Skeletal muscle tissue (tissue), 4 donors: ENCODE measurements around the gene CHCHD6. TPM values are rescaled to one million over a fixed set of nuclear protein-coding genes. Genes with fewer than 3 reads are reported as not detected.

Source experiments
- H3K27ac ChIP-seq: one replicate; pipeline ENCODE4 v1.7.0; 2013; ENCODE audit warnings: mild to moderate bottlenecking, low read depth, low read length, inconsistent platforms
- H3K27me3 ChIP-seq, 3 donors: one replicate each; pipeline ENCODE4 v1.7.0; 2013; ENCODE audit warnings: low read length in 3 of 3; ENCODE audit not compliant: control insufficient read depth in 3 of 3, insufficient read depth in 3 of 3
- H3K36me3 ChIP-seq, 3 donors: one replicate each; pipeline ENCODE4 v1.7.0; 2013; ENCODE audit warnings: low read length in 3 of 3; ENCODE audit not compliant: control insufficient read depth in 3 of 3, insufficient read depth in 3 of 3
- H3K4me1 ChIP-seq, 3 donors: one replicate each; pipeline ENCODE4 v1.7.0; 2013; ENCODE audit warnings: low read length in 3 of 3, mild to moderate bottlenecking in 3 of 3; ENCODE audit not compliant: control insufficient read depth in 3 of 3, insufficient read depth in 3 of 3
- H3K4me3 ChIP-seq, 3 donors: one replicate each; pipeline ENCODE4 v1.7.0; 2013; ENCODE audit warnings: low read length in 3 of 3
- H3K9ac ChIP-seq, 3 donors: one replicate each; pipeline ENCODE4 v1.7.0; 2013; ENCODE audit warnings: low read length in 3 of 3, mild to moderate bottlenecking in 3 of 3, moderate library complexity in 2 of 3, low read depth in 1 of 3
- H3K9me3 ChIP-seq, 3 donors: one replicate each; pipeline ENCODE4 v1.7.0; 2013; ENCODE audit warnings: low read length in 3 of 3; ENCODE audit not compliant: control insufficient read depth in 3 of 3
- total RNA-seq: library from RNA; depleted of rRNA; stranded (reverse); fragments of >200 nt; gene quantifications from one replicate; pipeline ENCODE4 v1.2.3, GENCODE V29; 2014
- donor health status: Osteomylitis.

CHCHD6 gene
- total RNA-seq, 1 donor from 2014 or later, result 8.9 TPM

GRCh38 chr3:126671521-126671920 lies 32.5 kb upstream of the CHCHD6 start:
- Histone ChIP-seq H3K9ac (no peak overlapping the region), H3K4me1 (no peaks in the 10 kb centered on the region), H3K36me3 (no peaks in the 10 kb centered on the region), H3K27ac (no peak overlapping the region), H3K9me3 (peaks cover 0 to 5% (median 0%) of the 10 kb centered on the region in 3 donors), H3K4me3 (no peak overlapping the region), H3K27me3 (peaks cover 0 to 5% (median 1%) of the 10 kb centered on the region in 3 donors)

- Histone ChIP-seq H3K36me3 (no peaks in the 10 kb centered on the region), H3K27ac (no peak overlapping the region), H3K27me3 (peaks cover 0 to 7% (median 6%) of the 10 kb centered on the region in 3 donors), H3K9ac (no peak overlapping the region), H3K4me3 (no peak overlapping the region), H3K4me1 (no peaks in the 10 kb centered on the region), H3K9me3 (peaks cover 0 to 5% (median 0%) of the 10 kb centered on the region in 3 donors)
These were observed 31.7 kb upstream of the CHCHD6 start for GRCh38 chr3:126672340-126672739.

- H3K36me3 ChIP-seq, result no peaks in the 10 kb centered on the region
- peaks cover 0 to 5% (median 0%) of the 10 kb centered on the region in 3 donors for H3K9me3 ChIP-seq
- no peak overlapping the region for H3K4me3 ChIP-seq
- H3K9ac ChIP-seq, result no peak overlapping the region
- H3K4me1 ChIP-seq, result no peaks in the 10 kb centered on the region
- no peak overlapping the region for H3K27ac ChIP-seq
- peaks cover 0 to 8% (median 6%) of the 10 kb centered on the region in 3 donors for H3K27me3 ChIP-seq
These were observed 31.3 kb upstream of the CHCHD6 start for GRCh38 chr3:126672741-126673140.

GRCh38 chr3:126676919-126677705 lies 26.9 kb upstream of the CHCHD6 start:
- H3K27ac ChIP-seq, result no peak overlapping the region
- H3K9me3 ChIP-seq, result peaks cover 0 to 5% (median 0%) of the 10 kb centered on the region in 3 donors
- peaks cover 5 to 21% (median 12%) of the 10 kb centered on the region in 3 donors for H3K27me3 ChIP-seq
- peaks cover 5 to 9% (median 7%) of the 10 kb centered on the region in 3 donors for H3K4me1 ChIP-seq
- H3K4me3 ChIP-seq, result no peak overlapping the region
- no peaks in the 10 kb centered on the region for H3K36me3 ChIP-seq
- H3K9ac ChIP-seq, result no peak overlapping the region

- Histone ChIP-seq H3K9ac (no peak overlapping the region), H3K27ac (no peak overlapping the region), H3K36me3 (no peaks in the 10 kb centered on the region), H3K4me1 (peaks cover 5 to 9% (median 7%) of the 10 kb centered on the region in 3 donors), H3K27me3 (peaks cover 5 to 20% (median 12%) of the 10 kb centered on the region in 3 donors), H3K9me3 (peaks cover 0 to 5% (median 0%) of the 10 kb centered on the region in 3 donors), H3K4me3 (no peak overlapping the region)
These were observed 26.1 kb upstream of the CHCHD6 start for GRCh38 chr3:126677862-126678503.

GRCh38 chr3:126678693-126679317 lies 25.2 kb upstream of the CHCHD6 start:
- H3K27ac ChIP-seq, result no peak overlapping the region
- peaks cover 5 to 17% (median 12%) of the 10 kb centered on the region in 3 donors for H3K27me3 ChIP-seq
- no peak overlapping the region for H3K9ac ChIP-seq
- H3K9me3 ChIP-seq, result peaks cover 0 to 2% (median 0%) of the 10 kb centered on the region in 3 donors
- no peaks in the 10 kb centered on the region for H3K36me3 ChIP-seq
- H3K4me1 ChIP-seq, result peaks cover 5 to 9% (median 7%) of the 10 kb centered on the region in 3 donors
- H3K4me3 ChIP-seq, result peak overlapping the region in 1 of 3 donors; percentile 32

GRCh38 chr3:126679318-126679751 lies 24.7 kb upstream of the CHCHD6 start:
- H3K27me3 ChIP-seq, result peaks cover 5 to 17% (median 12%) of the 10 kb centered on the region in 3 donors
- H3K27ac ChIP-seq, result no peak overlapping the region
- H3K4me1 ChIP-seq, result peaks cover 5 to 11% (median 7%) of the 10 kb centered on the region in 3 donors
- peak overlapping the region in 2 of 3 donors; percentile 13 to 32 for H3K4me3 ChIP-seq
- H3K36me3 ChIP-seq, result no peaks in the 10 kb centered on the region
- no peaks in the 10 kb centered on the region for H3K9me3 ChIP-seq
- H3K9ac ChIP-seq, result peak overlapping the region in 2 of 3 donors; percentile 25 to 32

GRCh38 chr3:126679831-126680666 lies 24.0 kb upstream of the CHCHD6 start:
- Histone ChIP-seq H3K4me3 (no peak overlapping the region), H3K9ac (no peak overlapping the region), H3K27me3 (peaks cover 5 to 17% (median 12%) of the 10 kb centered on the region in 3 donors), H3K27ac (no peak overlapping the region), H3K9me3 (no peaks in the 10 kb centered on the region), H3K4me1 (peaks cover 5 to 12% (median 7%) of the 10 kb centered on the region in 3 donors), H3K36me3 (no peaks in the 10 kb centered on the region)

GRCh38 chr3:126680667-126681055 lies 23.4 kb upstream of the CHCHD6 start:
- peaks cover 5 to 17% (median 12%) of the 10 kb centered on the region in 3 donors for H3K27me3 ChIP-seq
- no peak overlapping the region for H3K4me3 ChIP-seq
- no peaks in the 10 kb centered on the region for H3K36me3 ChIP-seq
- H3K9me3 ChIP-seq, result no peaks in the 10 kb centered on the region
- H3K27ac ChIP-seq, result no peak overlapping the region
- H3K9ac ChIP-seq, result no peak overlapping the region
- peaks cover 5 to 12% (median 7%) of the 10 kb centered on the region in 3 donors for H3K4me1 ChIP-seq
